HG02588 (cell line): ENCODE results near the gene STK4.
"Not testable (repeated sequence)": the region's sequence is repeated elsewhere in the genome, so short reads cannot be mapped to it uniquely, and the experiment has no call there.

Experiments
- ATAC-seq: cut with Tn5 transposase; IDR thresholded peaks from one replicate; pipeline ENCODE4 v1.9.1; 2021; ENCODE audit warnings: mild to moderate bottlenecking, moderate library complexity; ENCODE audit not compliant: unreplicated experiment

STK4 gene

GRCh38 chr20:44981736-44982406 lies 15.6 kb downstream of the STK4 start:
- ATAC-seq, result no peak

GRCh38 chr20:44983093-44983674 lies 16.9 kb downstream of the STK4 start:
- no peak for ATAC-seq

DNA sequence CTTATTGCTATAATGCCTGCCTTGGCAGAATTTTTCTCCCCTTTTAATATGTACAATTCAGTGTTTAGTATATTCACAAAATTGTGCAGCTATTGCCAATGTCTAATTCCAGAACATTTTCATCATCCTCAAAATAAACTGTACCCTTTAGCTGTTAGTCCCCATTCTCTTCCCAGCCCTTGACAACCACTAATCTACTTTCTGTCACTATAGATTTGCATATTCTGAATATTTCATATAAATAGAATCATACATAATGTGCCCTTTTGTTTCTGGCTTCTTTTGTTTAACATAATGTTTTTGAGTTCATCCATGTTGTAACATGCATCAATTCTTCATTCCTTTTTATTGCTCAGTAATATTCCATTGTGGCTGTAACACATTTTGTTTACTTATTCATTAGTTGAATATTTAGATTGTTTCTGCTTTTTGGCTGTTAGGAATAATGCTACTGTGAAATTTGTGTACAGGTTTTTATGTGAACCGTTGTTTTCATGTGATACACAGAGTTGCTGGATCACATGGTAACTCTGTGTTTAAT lies 22.4 kb downstream of the STK4 start:
- no peak for ATAC-seq

DNA sequence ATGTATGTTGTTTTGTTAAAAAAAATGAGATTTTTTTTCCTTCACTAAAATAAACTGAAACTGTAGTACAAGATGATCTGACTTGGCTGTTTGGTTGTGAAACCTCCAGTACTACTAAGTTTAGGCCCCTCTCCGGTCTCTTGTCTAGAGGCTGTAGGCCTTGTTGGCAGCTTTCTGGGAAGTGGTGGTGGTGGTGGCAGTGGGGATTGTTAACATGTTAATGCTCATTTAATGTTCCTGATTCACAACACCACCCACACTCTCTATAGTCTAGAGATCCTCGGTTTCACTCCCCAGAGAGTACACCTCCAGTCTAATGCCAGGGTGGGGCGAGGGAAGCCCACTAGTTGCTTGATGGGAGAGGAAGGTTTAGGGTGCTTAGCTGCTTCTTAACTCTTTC lies 24.1 kb downstream of the STK4 start:
- no peak for ATAC-seq

DNA sequence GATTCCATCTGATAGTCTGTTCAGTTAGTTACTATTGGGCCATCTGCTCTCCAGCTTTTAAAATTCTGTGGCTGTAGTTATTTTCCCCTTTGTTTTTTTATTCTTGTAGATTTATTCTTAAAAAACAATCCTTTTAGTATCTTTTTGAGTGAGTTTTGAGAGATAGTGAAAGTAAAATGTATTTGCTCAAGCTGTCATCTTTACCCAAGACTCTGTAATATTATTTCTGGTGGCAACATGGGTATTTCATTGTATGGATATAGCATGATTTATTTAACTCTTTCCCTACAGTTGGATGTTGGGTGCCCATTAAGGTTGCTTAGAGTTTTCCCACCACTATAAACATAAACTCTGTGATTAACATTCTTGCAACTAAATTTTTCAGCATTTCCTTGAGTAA lies 24.6 kb downstream of the STK4 start:
- ATAC-seq, result no peak

DNA sequence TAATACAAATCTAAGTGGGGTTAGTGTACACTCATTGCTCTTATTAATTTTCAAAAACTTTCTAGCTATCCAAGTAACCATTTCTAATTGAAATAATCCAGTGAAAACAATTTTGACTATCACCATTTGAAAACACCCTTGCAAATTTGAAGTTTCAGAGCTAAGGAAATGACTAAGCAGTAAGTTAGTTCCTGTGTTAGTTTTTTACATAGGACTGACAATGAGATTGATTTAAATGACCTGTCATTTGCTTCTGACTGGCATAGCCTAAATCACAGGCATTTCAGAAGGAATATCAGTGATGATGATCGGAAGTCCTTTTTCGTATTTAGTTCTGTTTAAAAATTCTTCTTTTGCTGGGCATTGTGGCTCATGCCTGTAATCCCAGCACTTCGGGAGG lies 27.0 kb downstream of the STK4 start:
- no peak for ATAC-seq

- no peak for ATAC-seq
These were observed 30.9 kb downstream of the STK4 start for GRCh38 chr20:44997171-44997570.

DNA sequence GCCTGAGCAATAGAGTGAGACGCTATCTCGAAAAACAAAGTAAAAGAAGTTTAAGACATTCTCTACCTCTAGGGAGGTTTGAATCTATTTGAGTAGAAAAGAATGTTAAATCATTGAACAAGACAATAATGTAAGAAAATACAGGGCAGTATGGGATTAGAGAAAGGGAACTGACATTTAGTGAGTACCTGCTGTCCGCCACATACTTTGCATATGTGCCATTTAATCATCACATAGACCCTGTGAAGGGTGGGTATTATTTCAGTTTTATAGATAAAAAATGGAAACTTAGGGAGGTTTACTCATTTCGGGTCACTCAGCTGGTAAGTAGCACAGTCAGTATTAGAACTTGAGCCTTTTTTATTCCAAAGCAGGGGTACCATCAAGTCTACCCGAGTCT lies 31.4 kb downstream of the STK4 start:
- no peak for ATAC-seq

DNA sequence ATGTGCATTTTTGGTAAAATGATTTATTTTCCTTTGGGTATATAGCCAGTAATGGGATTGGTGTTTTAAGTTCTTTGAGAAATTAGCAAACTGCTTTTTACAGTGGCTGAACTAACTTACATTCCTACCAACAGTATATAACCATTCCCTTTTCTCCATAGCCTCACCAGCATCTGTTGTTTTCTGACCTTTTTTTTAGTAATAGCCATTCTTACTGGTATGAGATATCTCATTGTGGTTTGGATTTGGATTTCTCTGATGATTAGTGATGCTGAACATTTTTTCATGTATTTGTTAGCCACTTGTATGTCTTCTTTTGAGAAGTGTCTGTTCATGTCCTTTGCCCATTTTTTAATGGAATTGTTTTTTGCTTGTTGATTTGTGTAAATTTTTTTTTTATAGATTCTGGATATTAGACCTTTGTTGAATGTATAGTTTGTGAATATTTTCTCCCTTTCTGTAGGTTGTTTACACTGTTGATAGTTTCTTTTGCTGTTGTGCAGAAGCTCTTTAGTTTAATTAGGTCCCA lies 42.3 kb downstream of the STK4 start:
- ATAC-seq, result no peak

- ATAC-seq, result no peak
These were observed 44.1 kb downstream of the STK4 start for GRCh38 chr20:45010399-45010828.

DNA sequence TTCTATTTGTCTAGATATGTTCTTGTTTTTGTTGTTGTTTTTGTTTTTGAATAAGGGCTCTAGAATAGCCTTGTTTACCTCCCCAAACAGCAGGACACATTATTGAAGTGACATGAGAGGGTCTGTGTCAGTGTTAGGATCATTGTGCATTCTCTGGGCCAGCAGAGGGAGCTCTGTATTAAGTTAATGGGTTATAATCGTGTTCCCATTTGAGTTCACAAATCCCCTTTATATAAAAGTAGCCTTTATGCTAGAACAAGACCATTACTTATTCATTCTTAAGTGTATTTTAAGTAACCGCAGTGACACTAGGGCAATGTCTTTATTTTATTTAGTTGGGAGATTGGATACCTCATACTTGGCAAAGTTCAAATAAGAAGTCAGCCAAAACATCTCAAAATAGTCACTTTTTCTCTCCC lies 44.8 kb downstream of the STK4 start:
- ATAC-seq, result no peak

DNA sequence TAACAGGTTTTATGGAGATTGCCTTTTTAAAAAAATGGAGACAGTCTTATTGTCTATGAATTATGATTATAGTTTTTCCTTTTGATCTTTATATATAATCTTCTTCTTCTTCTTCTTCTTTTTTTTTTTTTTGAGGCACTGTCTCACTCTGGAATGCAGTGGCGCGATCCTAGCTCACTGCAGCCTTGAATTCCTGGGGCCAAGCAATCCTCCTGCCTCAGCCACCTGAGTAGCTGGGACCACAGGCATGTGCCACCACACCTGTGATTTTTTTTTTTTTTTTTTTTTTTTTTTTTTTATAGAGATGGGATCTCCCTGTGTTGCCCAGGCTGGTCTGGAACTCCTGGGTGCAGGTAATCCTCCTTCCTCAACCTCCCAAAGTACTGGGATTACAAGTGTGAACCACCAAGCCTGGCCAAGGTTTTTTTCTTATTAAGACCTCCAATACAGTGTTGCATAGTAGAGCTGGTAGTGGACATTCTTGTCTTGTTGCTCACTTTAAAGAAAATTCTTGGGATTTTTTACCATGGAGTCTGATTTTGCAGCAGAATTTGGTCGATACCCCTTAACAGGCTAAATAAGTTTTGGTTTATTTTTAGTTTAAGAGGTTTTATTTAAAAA lies 46.5 kb downstream of the STK4 start:
- no peak for ATAC-seq

DNA sequence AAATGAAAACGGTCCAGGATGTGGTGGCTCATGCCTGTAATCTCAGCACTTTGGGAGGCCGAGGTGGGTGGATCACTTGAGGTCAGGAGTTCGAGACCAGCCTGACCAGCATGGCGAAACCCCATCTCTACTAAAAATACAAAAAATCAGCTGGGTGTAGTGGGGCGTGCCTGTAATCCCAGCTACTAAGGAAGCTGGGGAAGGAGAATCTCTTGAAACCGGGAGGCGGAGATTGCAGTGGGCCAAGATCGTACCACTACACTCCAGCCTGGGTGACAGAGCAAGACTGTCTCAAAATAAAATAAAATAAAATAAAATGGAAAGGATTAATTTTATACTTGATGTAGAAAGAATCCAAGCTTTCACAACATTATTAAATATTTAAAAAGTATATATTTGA lies 47.8 kb downstream of the STK4 start:
- ATAC-seq, result not testable (repeated sequence)

DNA sequence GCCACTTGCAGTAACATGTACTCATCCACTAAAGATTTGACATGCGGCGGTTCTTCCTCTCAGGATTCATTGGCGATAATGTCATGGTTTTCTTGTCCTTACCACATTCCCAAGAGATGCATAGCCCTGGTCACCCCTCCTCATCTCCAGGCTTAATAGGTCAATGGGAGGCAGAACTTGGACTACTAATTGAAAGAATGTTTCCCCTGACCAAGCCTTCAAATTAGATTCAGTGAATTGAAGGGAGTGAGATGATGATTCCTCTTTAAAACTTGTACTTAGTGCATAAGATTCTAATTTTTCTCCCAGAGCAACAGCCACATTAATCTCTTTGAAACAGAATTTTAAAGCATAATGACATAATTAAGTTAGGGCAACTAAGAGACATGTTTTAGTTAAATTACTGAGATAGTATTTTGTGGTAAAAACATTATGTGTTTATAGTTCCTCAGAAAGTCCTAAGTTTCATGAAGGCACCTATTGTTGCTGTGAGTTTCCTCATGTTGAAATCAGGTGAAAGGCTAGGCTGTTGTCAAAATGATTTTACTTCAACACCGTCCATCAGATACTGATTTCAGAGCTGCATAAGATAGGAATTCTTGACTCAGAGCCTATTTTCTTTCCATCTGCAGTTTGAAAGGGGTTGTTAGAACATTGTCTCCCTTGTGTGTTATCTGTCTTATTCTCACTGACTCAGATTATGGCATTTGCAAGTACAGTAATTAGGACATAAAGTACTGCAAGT lies 48.5 kb downstream of the STK4 start:
- no peak for ATAC-seq

GRCh38 chr20:45016089-45016671 lies 49.9 kb downstream of the STK4 start:
- no peak for ATAC-seq

DNA sequence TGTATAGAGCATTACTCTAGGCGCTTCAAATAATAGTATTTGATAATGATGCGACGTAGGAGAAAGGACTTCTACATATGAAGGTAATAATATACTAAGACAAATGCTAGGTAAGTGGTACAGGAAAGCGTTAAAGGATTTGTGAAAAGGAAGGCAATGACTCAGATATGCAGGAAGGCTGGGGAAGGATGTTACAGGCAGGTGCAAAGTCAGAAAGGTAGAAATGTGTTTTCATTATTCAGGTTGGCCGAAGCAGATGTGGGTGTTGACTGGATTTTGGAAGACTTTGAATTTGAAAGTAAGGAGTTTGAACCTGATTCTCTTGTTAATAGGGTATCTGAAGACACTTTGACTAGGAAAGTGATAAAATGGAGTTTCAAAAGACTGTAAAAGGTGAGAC lies 51.0 kb downstream of the STK4 start:
- ATAC-seq, result no peak

DNA sequence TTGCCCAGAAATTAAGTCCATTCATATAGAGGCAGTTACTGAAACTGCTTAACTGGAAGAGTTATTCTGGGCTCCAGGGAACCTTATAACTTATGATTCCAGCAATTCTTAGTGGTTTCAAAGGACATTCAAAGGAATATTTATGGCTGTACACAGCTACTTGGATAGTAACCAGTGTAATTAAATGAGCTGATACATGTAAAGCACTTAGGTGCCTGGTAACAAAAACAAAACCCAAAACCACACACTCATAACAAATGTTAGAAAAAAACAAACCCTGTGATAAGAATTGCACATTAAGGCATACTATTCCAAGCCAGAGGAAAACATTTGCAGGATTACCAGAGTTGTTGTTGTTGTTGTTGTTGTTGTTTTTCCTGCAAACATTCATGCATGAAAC lies 51.5 kb downstream of the STK4 start:
- ATAC-seq, result no peak

GRCh38 chr20:45019027-45019761 lies 52.9 kb downstream of the STK4 start:
- ATAC-seq, result no peak

- no peak for ATAC-seq
These were observed 53.4 kb downstream of the STK4 start for GRCh38 chr20:45019762-45020123.

GRCh38 chr20:45020236-45020886 lies 54.0 kb downstream of the STK4 start:
- no peak for ATAC-seq
